ENCODE data around the gene HES1. TPM values are rescaled to one million over a fixed set of nuclear protein-coding genes. Genes with fewer than 3 reads are reported as not detected.

The HES1 gene
- total RNA-seq, 4 donors from 2014 or later: 14.7 to 52.7 (median 27.7) TPM

DNA sequence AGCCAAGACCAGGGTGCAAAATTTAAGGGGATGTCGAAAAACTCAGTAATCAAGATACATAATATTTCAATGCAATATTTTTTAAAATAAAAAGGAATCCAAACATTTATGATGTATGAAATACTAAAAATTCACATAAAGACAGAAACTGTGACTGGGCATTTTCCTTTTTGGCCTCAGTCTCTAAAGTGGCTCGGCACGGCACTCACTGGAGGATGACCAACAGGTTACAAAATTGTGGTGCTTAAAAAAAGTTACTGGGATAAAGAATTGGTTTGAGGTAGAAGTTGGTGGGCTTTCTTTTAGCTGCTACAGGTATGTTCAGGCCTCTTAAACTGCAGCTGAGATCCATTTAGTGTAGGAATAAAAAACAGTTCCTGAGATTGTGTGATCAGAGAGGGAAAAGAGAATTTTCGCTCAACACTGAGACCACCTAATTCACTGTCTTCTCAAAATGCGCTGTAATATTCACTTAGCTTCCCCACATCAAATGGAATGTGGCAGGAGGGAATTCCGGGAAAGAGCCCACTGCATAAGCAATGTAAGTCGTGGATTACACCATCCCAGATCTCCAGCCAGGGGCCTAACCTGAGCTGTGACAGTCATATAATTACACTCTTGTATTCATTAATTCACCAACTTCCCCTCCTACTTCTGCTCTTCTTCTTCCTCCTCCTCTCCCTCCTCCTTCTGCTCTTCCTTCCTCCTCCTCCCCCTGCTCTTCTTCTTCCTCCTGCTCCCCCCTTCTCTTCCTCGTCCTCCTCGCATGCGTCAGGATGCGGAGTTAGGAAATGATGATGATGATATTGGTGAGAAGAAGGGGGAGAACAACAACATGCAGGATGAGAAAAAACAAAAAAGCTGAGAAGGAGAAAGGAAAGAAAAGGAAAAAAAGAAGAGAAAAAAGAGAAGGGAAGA, 45.9 kb downstream of the HES1 start:
- no peak for DNase-seq (ENCODE audit: low spot score in 2 of 2)
- Histone ChIP-seq H3K36me3 (no peaks in the 10 kb centered on the region), H3K27ac (no peak overlapping the region), H3K27me3 (no peaks in the 10 kb centered on the region), H3K9me3 (no peaks in the 10 kb centered on the region), H3K4me1 (peaks cover 0 to 5% (median 0%) of the 10 kb centered on the region in 4 donors), H3K4me3 (no peak overlapping the region)
- 85 to 88% methylated on average over 11 of the region's 11 CpGs for WGBS, 2 donors
- no peak for TF ChIP-seq POLR2A (IDR thresholded peaks at IDR 0.05)

DNA sequence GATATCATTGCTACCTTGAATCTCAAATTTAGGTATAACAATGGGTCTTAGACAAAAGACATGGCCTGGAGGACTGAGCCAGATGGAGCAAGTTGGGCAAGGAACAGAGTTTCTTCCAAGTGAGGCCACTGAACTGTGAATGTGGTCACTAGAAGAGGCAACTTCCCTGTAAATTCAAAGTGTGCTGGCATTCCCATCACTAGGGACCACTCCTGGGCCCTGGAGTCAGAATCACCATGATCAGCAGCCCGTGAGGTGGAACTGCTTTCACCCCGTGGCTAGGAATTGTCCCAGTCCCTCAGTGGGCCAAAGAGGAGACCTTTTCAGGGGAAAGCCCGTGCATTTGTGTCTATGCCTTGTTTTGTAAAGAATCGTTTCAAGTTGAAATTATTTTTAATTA, 47.3 kb downstream of the HES1 start:
- no peaks in the 10 kb centered on the region for H3K36me3 ChIP-seq
- WGBS, 2 donors: 91 to 95% methylated on average over 4 of the region's 4 CpGs
- H3K4me1 ChIP-seq: peaks cover 0 to 5% (median 0%) of the 10 kb centered on the region in 4 donors
- no peaks in the 10 kb centered on the region for H3K27me3 ChIP-seq
- no peak for TF ChIP-seq POLR2A (IDR thresholded peaks at IDR 0.05)
- TF ChIP-seq EP300 (IDR thresholded peaks at IDR 0.05): no peak
- TF ChIP-seq, protein P1, sequence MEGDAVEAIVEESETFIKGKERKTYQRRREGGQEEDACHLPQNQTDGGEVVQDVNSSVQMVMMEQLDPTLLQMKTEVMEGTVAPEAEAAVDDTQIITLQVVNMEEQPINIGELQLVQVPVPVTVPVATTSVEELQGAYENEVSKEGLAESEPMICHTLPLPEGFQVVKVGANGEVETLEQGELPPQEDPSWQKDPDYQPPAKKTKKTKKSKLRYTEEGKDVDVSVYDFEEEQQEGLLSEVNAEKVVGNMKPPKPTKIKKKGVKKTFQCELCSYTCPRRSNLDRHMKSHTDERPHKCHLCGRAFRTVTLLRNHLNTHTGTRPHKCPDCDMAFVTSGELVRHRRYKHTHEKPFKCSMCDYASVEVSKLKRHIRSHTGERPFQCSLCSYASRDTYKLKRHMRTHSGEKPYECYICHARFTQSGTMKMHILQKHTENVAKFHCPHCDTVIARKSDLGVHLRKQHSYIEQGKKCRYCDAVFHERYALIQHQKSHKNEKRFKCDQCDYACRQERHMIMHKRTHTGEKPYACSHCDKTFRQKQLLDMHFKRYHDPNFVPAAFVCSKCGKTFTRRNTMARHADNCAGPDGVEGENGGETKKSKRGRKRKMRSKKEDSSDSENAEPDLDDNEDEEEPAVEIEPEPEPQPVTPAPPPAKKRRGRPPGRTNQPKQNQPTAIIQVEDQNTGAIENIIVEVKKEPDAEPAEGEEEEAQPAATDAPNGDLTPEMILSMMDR (IDR thresholded peaks at IDR 0.05): no peak
- no peaks in the 10 kb centered on the region for H3K9me3 ChIP-seq
- DNase-seq (ENCODE audit: low spot score in 2 of 2): no peak
- H3K4me3 ChIP-seq: no peak overlapping the region
- no peak overlapping the region for H3K27ac ChIP-seq

DNA sequence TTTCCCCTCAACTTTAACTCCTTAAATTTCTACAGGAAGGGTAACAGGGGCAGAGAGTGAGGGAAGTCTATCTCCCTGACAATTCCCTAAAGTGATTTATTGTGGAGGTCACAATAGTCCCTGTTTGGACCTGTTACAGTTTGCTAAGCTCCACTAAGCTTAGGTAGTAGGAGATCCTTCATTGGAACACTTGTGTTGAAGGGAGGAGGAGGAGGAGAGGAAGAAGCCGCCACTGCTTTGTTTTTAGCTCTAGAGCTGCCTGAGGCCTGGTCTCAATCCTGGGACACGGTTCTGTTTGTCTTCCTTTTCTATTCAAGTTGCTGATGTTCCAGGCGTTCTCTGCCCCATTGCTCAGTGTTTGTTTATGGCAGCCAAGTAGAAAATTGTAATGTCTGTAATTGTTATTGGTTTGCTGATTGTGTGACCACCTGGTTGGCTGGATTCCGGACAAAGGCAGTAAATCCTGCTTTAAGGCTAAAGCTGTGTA, 48.4 kb downstream of the HES1 start:
- H3K4me1 ChIP-seq: peaks cover 0 to 12% (median 0%) of the 10 kb centered on the region in 4 donors
- H3K27ac ChIP-seq: no peak overlapping the region
- no peak for DNase-seq (ENCODE audit: low spot score in 2 of 2)
- WGBS, 2 donors: 61 to 70% methylated on average over 4 of the region's 4 CpGs
- no peaks in the 10 kb centered on the region for H3K9me3 ChIP-seq
- no peaks in the 10 kb centered on the region for H3K27me3 ChIP-seq
- no peak overlapping the region for H3K4me3 ChIP-seq
- no peaks in the 10 kb centered on the region for H3K36me3 ChIP-seq
- no peak for TF ChIP-seq EP300 (IDR thresholded peaks at IDR 0.05)
- no peak for TF ChIP-seq POLR2A (IDR thresholded peaks at IDR 0.05)
- TF ChIP-seq, protein P1 (IDR thresholded peaks at IDR 0.05): no peak

DNA sequence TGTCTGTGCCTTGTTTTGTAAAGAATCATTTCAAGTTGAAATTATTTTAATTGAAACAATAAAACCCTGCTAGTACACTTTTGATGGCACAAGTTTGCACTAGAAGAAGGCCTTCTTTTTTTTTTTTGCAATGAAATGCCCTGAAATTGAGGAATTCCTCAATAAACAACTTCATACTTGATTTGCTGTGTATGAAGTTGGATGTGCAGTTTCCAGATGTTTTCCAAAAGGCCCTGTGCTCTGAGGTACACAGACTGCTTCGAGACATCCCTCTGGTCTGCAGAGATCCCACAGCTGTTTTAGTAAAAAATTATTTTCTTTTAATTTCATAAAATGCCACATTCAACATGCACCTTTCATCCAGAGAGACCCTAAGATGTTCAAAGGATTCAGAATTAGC, 48.9 kb downstream of the HES1 start:
- whole genome bisulfite sequencing, 2 donors: 78 to 88% methylated on average over 1 of the region's 1 CpG
- H3K36me3 ChIP-seq: no peaks in the 10 kb centered on the region
- peaks cover 0 to 15% (median 0%) of the 10 kb centered on the region in 4 donors for H3K4me1 ChIP-seq
- no peak for TF ChIP-seq POLR2A (IDR thresholded peaks at IDR 0.05)
- TF ChIP-seq, protein P1 (IDR thresholded peaks at IDR 0.05): no peak
- TF ChIP-seq EP300 (IDR thresholded peaks at IDR 0.05): no peak
- no peak for DNase-seq (ENCODE audit: low spot score in 2 of 2)
- H3K27me3 ChIP-seq: no peaks in the 10 kb centered on the region
- no peaks in the 10 kb centered on the region for H3K9me3 ChIP-seq
- H3K27ac ChIP-seq: no peak overlapping the region
- no peak overlapping the region for H3K4me3 ChIP-seq

DNA sequence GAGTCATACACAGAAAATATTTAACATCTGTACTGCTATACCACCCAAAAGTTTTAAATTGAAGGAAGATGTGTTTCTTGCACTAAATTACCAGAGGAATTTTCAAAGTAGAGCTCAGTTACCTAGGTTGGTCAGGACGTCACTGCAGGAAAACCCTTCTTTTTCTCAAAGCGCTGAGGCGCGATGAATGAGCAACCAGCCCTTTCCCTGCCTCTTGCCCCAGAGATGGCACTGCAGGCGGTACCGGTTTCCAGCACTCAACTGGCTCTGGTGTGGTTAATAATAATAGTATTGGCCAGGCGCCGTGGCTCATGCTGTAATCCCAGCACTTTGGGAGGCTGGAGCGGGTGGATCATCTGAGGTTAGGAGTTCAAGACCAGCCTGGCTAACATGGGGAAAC, 49.3 kb downstream of the HES1 start:
- Histone ChIP-seq H3K4me3 (no peak overlapping the region), H3K4me1 (peaks cover 0 to 15% (median 0%) of the 10 kb centered on the region in 4 donors), H3K9me3 (no peaks in the 10 kb centered on the region), H3K36me3 (no peaks in the 10 kb centered on the region), H3K27me3 (no peaks in the 10 kb centered on the region), H3K27ac (no peak overlapping the region)
- DNase-seq (ENCODE audit: low spot score in 2 of 2): no peak
- 86 to 93% methylated on average over 9 of the region's 9 CpGs for WGBS, 2 donors
- TF ChIP-seq POLR2A (IDR thresholded peaks at IDR 0.05) (no peak), EP300 (IDR thresholded peaks at IDR 0.05) (no peak)
- TF ChIP-seq, protein P1 (IDR thresholded peaks at IDR 0.05): no peak

Data from tibial nerve (tissue), 4 donors.